ENCODE data around the gene UVRAG.
"Not testable (repeated sequence)": the region's sequence is repeated elsewhere in the genome, so short reads cannot be mapped to it uniquely, and the experiment has no call there.

The UVRAG gene

DNA sequence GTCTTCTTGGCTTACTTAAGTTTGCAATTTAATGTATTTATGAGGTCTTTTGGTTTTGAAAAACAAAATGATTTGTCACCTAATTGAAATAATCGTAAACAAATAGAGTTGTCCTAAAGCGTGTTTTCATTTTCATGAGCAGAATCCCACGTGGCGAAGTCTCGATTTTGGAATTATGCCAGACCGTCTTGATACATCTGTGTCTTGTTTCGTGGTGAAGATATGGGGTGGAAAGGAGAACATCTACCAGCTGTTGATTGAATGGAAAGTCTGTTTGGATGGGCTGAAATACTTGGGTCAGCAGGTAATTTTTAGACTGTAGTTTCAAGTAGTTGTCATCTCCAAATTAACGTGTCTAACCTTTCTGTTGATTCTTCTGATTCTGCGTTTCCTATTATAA lies 64.7 kb downstream of the UVRAG start:
- DNase-seq, result no peak
- no peak for ATAC-seq

DNA sequence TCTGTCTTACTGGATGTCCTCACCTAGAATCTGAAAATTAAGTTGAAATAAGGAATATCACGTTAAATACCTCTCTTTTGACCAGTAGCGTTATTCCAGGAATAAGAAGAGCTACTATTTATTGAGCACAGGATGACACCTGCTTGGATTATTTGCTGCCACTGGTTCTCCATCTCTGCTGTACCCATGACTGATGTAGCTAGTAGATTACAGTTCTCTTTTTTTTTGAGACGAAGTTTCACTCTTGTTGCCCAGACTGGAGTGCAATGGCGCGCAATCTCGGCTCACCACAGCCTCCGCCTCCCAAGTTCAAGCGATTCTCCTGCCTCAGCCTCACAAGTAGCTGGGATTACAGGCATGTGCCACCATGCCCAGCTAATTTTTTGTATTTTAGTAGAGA lies 65.3 kb downstream of the UVRAG start:
- DNase-seq, ATAC-seq: not testable (repeated sequence)

DNA sequence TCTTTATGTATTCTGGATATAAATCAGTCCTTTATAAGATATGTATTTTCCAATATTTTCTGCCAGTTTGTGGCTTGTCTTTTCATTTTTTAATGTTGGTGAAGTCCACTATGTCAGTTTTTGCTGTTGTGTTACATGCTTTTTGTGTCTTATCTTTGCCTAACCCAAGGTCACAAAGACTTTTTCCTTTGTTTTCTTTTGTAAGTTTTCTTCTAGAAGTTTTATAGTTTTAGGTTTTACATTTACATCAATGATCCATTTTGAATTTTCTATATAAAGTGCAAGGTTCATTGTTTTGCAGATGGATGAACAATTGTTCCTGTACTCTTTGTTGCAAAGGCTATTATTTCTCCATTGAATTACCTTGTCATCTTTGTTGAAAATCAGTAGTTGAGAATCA lies 69.3 kb downstream of the UVRAG start:
- ATAC-seq, result no peak

DNA sequence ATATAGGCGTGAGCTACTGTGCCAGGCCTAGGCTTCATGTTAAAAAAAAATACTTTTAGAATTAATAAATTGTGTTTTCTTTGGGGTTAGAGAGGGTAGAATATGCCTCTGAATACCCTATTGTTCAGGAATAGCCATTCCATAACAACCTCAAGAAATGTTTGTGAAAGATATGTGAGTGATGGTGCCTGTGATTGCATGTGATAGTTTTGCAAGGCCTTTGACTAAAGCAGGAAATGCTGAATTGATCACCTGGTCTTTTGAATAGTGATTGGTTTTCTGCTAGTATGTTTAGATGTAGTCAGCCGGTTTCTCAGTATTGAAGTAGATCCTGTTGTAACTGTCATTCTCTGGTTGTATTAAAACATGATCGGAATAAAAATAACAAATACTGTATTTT lies 73.4 kb downstream of the UVRAG start:
- no peak for DNase-seq
- ATAC-seq, result no peak

More for the DNA sequence above, 69.3 kb downstream of the UVRAG start:
- DNase-seq, result no peak

DNA sequence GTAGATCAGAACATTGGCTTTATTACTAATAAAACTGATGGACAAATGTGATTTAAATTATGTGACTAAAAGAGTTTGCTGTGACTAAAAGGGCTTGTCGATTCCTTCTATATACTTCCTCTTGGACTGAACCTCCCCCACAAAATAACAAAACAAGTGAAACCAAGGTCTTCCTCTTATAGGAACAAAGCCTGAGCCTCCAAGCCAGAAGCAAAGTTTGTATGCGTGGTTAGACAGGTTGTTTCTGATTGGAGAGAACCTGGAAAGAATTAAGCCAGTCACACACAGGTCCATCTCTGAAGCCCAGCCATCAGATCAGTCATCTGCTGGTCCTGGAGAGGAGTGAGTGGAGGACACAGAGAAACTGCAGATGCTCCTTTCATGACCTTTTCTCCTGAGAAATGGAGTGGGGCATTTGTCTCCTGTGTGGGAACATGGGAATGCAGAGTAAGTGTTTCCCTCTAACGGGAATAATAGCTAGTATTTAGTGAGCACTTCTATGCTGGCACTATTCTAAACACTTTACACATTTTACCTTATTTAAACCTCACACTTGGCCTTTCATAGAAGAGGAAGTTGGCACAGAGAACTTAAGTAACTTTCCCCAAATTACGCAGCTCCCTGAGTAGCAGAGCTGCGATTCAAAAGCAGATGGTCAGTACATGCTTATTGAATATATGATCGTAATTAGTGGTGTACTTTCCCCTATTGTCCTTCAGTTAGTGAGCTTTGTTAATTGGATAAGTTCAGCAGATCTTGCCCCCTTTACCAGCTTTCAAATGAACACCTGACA lies 77.1 kb downstream of the UVRAG start:
- DNase-seq, result no peak

DNA sequence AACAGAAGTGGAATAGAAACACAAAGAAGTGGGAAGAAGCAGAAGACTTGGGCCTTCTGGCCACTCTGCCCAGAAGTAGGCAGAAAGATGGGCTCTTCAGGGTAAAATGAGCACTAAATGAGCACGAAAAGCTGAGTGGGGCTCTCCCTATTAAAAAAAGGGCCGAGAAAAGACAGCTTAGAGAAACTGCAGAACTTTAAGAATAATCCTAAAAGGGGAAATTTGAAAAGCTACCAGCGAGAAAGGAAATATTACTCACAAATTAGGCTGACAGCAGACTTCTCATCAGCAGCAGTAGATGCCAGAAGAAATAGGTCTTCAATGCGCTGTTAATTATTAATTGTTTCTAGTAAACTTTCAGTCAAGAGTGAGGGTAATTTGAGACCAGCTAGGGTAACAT lies 78.2 kb downstream of the UVRAG start:
- DNase-seq (no peak), ATAC-seq (peak; percentile 42)

More for the DNA sequence above, 77.1 kb downstream of the UVRAG start:
- no peak for ATAC-seq

DNA sequence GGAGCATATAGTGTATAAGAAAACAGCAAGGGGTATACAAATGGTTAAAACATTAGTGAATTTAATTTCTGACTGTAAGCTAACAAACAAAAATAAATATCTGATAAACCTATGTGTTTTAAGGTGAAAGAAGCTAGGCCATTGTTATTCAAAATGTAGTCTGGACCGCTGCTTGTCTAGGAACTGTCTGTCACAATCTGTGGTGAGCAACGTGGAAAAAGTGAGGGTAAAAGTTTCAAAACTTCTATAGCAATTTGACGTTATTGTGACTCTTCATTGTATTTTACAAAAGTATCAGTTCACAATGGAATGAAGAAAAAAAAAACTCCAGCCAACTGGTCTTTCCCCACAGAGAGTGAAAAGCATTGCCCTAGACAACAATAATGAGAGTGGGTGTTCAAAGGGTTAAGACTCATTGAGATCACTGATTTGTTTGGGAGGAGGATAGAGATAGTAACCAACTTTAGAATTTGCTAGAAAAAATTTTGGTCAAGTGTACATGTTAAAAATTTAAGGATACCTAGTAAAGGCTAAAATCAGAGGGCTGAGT lies 79.1 kb downstream of the UVRAG start:
- peak; percentile 74 for ATAC-seq
- no peak for DNase-seq

DNA sequence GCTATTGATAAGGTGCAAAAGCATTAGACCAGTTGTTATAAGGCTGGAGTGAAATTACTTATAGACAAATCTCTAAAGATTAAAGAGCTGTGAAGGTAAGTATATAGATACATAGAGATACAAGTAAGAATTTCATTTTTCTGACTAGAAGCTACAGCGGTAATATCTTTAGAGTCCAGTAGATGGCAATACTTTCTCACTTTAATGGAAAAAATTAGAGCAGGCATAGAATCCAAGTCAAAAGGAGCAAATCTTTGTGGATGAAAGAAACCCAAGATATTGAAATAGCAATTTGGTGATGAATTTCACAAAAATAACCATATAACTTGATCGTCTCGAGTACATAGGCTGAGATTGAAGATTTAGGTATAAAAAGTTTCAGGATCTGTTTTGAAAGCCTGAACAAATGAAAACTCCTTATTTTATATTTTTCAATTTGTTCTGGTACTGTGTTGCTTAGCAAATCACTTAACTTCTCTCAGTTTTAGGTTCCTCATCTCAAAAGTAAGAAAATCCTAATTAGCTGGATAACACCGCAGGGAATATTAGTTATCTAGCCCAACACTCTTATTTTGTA lies 81.9 kb downstream of the UVRAG start:
- DNase-seq (no peak), ATAC-seq (no peak)

DNA sequence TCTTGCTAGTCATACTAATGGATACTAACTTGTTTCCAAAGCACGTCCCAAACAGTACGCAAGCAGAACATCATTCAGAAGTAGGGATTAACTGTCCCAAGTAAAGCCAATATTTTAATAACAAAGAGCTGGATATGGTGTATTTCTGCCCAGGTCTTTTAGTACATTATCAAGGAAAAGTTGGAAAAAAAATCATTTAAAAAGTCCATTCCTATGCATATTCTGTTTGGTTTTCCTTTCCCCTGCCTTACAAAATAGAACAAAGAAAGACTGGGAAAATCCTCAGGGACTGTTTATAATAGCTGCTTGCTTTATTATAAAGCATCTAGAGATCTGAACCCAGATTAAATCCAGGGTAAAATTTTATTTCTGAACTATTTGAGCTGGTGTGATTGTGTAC lies 83.9 kb downstream of the UVRAG start:
- ATAC-seq (no peak), DNase-seq (no peak)

DNA sequence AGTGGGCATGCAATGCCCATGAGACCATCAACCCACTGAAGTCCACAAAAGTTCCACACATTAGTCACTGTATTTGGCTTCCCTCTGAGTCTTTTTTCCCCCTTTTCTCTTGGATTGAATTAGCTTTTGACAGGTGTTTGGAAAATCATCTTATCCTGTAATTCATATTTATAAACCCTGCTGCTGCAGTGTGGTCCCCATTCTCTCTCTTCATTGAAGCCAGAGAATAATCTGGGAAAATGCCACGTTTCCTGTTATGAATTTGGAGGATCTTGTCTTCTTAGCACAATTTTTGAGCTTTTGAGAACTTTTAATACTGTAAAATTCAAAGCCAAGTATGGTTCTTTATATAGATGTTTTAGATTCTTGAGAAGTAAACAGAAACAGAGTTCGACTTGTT lies 84.8 kb downstream of the UVRAG start:
- DNase-seq, result no peak
- no peak for ATAC-seq

DNA sequence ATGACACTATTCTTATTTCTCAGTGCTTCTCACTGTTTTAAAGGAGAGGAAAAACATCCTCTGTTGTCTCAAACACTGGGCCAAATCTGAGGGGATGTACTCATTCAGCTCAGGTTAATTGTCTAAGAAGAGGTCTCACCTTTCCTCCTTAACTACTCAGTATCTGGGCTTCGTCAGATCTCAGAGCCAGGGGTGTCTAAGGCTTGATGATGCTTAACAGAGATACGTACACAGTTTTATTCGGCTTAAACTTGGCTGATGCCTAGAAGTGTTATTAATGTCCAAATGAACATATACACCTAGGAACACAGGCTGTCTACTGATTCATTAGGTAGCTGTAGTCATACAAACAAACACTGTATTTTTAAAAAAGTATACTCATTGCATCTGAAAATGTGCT lies 85.8 kb downstream of the UVRAG start:
- DNase-seq (no peak), ATAC-seq (no peak)

DNA sequence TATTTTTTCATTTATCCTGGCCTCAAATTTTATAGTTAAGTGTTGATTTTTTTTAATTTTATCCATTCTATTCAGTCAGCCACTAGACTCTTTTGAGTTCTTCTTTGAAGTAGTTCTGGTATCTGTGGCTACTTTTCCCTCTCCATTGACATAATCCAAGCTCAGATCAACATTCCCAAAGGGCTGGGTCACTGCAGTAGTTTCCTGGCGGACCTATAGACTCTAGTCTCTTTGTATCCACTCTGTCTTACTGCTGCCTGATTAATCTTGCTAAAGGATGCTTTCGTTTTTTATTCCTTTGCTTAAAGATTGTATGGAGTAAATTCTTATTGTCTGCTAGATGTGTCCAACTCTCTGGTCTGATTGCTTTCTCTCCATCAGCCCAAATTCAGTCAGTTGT lies 87.6 kb downstream of the UVRAG start:
- ATAC-seq, result no peak
- no peak for DNase-seq

DNA sequence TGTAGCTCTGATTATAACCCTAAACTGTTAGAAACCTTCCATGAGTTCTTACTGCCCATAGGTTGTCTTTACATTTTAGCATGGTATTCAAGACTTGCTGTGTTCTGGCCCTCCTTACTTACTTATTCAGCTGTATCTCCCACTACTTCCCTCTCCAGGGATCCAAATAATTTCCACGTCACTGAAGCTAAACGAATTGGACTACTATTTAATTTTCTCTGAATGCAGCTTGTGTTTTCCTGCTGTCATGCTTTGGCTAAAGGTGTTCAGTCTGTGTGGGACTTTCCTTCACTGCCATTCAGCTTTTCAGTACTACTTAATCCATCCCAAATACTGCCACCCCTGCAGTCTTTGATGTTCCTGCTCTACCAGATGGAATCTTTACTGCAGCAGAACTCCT lies 88.3 kb downstream of the UVRAG start:
- ATAC-seq, result no peak
- DNase-seq, result no peak

DNA sequence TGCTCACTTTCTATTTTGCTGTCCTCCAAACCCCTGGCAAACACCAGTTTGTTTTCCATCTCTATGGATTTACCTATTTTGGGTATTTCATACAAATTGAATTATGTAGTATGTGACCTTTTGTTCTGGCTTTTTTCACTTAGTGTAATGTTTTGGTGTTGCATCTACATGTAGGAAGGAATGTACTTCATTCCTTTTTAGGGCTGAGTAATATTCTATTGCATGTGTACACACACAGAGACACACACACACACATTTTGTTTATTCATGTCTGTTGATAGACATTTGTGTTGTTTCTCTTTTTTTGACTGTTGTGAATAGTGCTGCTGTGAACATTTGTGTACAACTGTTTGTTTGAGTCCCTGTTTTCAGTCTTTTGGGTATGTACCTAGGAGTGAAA lies 90.4 kb downstream of the UVRAG start:
- ATAC-seq, result no peak
- no peak for DNase-seq

DNA sequence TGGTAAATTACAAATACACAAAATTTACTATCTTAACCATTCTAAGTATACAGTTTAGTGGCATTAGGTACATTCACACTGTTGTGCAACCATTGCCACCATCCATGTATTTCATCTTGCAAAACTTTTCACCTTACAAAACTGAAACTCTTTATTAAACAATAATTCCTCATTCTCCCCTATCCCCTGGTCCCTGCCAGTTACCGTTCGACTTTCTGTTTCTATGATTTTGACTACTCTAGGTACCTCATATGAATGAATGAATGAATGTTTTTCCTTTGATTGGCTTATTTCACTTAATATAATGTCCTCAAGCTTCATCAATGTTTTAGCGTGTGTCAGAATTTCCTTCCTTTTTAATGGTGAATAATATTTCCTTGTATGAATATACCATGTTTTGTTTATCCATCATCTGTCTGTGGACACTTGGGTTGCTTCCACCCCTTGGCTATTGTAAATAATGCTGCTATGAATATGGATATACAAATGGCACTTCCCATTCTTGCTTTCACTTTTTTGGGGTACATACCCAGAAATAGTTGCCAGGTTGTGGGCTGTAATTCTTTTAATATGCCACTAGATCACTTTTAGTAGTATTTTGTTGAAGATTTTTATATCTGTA lies 93.0 kb downstream of the UVRAG start:
- DNase-seq (no peak), ATAC-seq (no peak)

DNA sequence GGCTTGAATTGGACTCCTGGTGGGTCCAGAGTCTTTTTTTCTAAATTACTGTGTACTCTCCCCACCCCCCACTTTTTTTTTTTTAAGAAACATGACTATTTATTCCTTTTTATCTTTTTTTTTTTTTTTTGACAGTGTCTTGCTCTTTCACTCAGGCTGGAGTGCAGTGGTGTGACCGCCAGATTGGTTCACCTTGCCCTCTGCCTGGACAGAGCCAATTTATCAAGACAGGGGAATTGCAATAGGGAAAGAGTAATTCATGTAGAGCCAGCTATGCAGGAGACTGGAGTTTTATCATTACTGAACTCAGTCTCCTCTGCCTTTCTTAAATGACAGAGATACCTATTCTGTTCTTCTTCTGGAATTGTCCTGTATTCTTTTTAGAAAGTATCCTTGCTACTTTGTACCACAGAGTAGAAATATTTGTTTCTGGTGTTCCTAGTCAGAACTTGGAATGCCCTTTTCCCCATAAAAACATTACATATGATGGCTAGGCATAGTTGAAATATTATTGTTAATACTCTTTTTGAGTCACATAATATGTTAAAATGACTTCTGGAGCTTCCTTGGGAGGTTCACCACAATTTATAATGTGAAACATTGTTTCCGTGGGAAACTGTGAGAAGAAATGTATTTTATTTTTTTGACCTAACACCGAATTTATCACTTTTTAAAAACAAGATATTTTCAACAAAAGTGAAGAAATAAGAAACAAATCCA lies 95.6 kb downstream of the UVRAG start:
- ATAC-seq, result no peak
- DNase-seq, result no peak

DNA sequence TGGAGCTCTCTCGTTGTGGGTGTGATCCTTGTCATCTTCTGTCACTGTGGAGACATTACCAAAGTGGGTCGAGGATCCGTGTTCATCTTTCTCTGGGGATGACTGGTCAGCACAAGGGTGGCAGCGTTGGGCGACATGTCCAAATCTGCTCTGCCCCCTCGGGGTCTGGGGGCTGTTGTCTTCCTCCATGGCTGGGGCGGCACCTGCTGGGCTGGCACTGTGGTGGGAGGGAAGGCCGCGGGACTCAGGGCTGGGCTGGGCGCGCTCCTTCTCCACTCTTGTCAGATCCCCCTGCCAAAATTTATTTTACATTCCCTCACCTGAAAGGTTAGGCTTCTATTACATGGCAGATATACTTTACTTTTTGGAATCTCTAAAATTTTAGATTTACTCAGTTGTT lies 96.4 kb downstream of the UVRAG start:
- no peak for ATAC-seq

DNA sequence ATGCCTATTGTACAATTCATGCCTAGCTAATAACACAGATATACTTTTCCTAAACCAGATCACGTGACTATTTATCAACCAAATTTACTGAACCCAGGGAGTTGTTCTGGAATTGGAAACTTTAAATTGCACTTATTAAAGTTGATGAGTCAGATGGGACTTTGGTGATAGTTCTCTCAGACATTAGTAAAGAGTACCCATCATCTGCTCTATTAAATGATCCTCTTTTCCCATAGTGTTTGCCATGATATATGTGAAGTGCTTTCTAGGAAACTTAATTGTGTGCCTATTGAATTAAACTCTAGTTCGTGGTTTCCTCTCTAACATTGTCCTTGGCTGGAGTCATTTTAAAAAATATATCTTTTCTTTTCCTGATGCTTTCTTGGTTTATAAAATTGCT lies 99.0 kb downstream of the UVRAG start:
- ATAC-seq (no peak), DNase-seq (no peak)

More for the DNA sequence above, 96.4 kb downstream of the UVRAG start:
- DNase-seq, result no peak

DNA sequence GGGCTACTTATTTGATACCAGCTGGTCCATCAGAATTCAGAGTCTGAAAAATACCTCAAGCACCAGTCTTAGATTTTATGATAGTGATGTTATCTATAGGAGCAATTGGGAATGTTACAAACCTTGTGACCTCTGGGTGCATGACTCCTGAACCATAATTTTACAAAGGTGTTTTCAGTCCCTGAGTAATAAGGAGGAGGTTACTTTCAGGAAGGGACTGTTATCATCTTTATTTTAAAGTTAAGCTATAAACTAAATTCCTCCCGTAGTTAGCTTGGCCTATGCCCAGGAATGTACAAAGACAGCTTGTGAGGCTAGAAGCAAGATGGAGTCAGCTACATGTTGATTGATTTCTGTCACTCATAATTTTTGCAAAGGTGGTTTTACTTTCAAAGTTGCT lies 101.9 kb downstream of the UVRAG start:
- no peak for DNase-seq
- no peak for ATAC-seq

DNA sequence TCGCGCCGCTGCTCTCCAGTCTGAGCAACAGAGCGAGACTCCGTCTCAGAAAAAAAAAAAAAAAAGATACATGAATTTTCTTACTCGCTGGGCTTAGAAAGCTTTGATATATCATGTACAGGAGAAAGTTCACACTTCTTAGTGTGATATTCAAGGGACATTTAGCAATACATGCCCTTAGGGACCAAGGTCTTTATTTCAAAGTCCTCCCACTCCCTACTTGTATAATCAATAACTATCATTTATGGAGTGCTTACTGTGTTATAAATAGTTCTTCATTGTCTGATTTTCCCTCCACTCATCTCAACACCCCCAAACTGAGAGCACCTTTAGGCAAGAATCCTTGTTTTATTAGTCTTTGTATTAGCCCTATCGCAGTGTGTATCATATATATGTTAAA lies 103.3 kb downstream of the UVRAG start:
- no peak for DNase-seq
- no peak for ATAC-seq

DNA sequence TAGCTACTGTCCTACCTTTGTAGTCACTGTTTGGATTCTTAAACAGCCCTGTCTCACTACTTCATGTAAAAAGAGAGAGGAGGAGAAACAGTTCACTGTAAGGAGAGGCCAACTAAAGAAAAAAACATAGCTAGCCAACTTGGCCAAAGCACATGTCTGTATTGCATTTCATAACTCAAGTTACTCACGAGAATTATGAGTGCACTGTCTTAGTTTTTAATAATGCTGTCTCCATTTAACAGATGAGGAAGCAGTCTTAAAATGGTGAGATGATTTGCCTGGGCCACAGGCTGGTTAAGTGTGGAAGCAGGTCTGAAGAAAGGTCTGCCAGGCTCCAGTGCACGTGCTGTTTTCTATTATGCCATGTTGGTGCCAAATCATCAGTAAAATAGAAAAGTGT lies 104.5 kb downstream of the UVRAG start:
- DNase-seq (no peak), ATAC-seq (no peak)

DNA sequence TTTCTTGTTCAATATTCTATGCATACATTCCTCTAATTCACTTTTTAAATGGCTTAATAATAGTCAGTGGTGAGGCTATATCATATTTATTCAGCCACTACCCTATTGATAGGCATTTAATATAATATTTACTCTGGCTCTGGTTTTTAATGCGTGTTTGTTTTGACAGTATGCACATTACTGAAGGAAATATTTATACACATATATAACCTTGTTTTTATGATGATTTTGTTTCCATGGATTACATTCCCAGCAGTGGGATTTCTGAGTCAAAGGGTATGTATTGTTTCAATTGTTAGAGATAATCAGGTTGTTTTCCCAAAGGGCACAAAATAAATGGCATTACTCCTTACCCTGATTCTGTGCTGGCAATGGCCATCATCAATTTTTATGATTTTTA lies 105.8 kb downstream of the UVRAG start:
- no peak for ATAC-seq

DNA sequence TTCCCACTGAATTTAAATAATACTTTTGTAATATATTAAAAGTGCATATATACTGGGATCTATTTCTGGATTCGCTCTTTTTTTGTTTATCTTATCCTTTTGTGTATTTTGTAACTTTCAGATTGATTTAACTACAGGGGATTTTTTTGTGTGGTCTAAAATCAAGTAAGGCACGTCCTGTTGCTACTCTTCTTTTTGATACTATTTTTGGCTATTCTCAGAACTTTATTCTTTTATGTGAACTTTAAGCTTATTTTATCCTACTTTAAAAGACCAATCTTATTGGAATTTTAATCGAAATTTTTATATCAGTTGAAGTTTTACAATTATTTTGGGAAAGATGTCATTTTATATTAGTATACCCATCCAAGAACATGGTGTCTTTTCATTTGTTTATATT lies 106.8 kb downstream of the UVRAG start:
- DNase-seq, result no peak
- ATAC-seq, result no peak

More for the DNA sequence above, 105.8 kb downstream of the UVRAG start:
- no peak for DNase-seq

Data from stimulated activated naive CD8-positive, alpha-beta T cell treated with anti-CD3 and anti-CD28 coated beads, Interleukin-15, Interleukin-2, amounts not matched to agents 100 U/mL and 50 U/mL, for 24 hours (primary cell).